Tibial nerve (tissue), 4 donors: ENCODE results near the gene METRNL. TPM values are rescaled to one million over a fixed set of nuclear protein-coding genes. Genes with fewer than 3 reads are reported as not detected.
A peak's percentile ranks its signal among the peaks of the same experiment; 100 is the strongest.

ENCODE experiments used
- DNase-seq, 2 donors: peaks; one replicate each; pipeline ENCODE4 v3.0.0-alpha.2; 2019; ENCODE audit warnings: low spot score in 2 of 2
- H3K27ac ChIP-seq, 4 donors: fragments of 200-600 bp; sonication (generic) in 3 of 4; one replicate each; pipeline ENCODE4 v1.5.1; 2017 to 2019; ENCODE audit warnings: mild to moderate bottlenecking in 1 of 4
- H3K27me3 ChIP-seq, 2 donors: fragments of 200-600 bp; sonication (generic) in 1 of 2; one replicate each; pipeline versions ENCODE4 v1.5.1 to v1.6.0; 2017 to 2019
- H3K36me3 ChIP-seq, 3 donors: fragments of 200-600 bp; sonication (generic); one replicate each; pipeline ENCODE4 v1.5.1; 2018 to 2019
- H3K4me1 ChIP-seq, 4 donors: fragments of 200-600 bp; sonication (generic) in 3 of 4; one replicate each; pipeline ENCODE4 v1.5.1; 2017 to 2019
- H3K4me3 ChIP-seq, 4 donors: fragments of 200-600 bp; sonication (generic) in 3 of 4; one replicate each; pipeline ENCODE4 v1.5.1; 2017 to 2019; ENCODE audit warnings: mild to moderate bottlenecking in 1 of 4, moderate library complexity in 1 of 4
- H3K9me3 ChIP-seq, 4 donors: fragments of 200-600 bp; sonication (generic) in 3 of 4; one replicate each; pipeline ENCODE4 v1.5.1; 2017 to 2019
- CTCF ChIP-seq, 5 experiments: fragments of 200-600 bp in 3 of 5; fragments of 450-650 bp in 2 of 5; sonication (generic) in 3 of 5; IDR thresholded peaks; one replicate each; pipeline ENCODE4 v1.5.1; 2016 to 2019; ENCODE audit warnings: antibody characterized with exemption in 5 of 5, mild to moderate bottlenecking in 3 of 5, moderate library complexity in 2 of 5
- EP300 ChIP-seq, 2 donors: sonication (generic); formaldehyde crosslinking; IDR thresholded peaks; one replicate each; pipeline ENCODE4 v1.6.1; 2017; ENCODE audit warnings: antibody characterized with exemption in 2 of 2, mild to moderate bottlenecking in 1 of 2
- POLR2A ChIP-seq, 2 donors: fragments of 450-650 bp; IDR thresholded peaks; one replicate each; pipeline ENCODE4 v1.6.1; 2017; ENCODE audit warnings: antibody characterized with exemption in 2 of 2, mild to moderate bottlenecking in 2 of 2, moderate library complexity in 2 of 2
- WGBS, 2 donors: methylation state at CpG; one replicate each; pipeline ENCODE4 v1.1.5; 2018; 5-methylcytosine and 5-hydroxymethylcytosine counted together
- total RNA-seq, 4 donors: library from RNA; depleted of rRNA; stranded (reverse); fragments of >200 nt; gene quantifications; one replicate each; pipeline ENCODE4 v1.1.0, GENCODE V29; 2016

Gene METRNL
- total RNA-seq, 4 donors from 2014 or later, result 112 to 162 (median 147) TPM

- H3K9me3 ChIP-seq, result no peaks in the 10 kb centered on the region
- TF ChIP-seq POLR2A (IDR thresholded peaks at IDR 0.05) (no peak), CTCF (IDR thresholded peaks at IDR 0.05) (no peak), EP300 (IDR thresholded peaks at IDR 0.05) (no peak)
- DNase-seq, result no peak
- H3K27ac ChIP-seq, result peak overlapping the region in 3 of 4 donors; percentile 46 to 97 (median 95)
- WGBS, 2 donors, result 75 to 90% methylated on average over 15 to 22 of the region's 22 CpGs
- peaks cover 0 to 55% (median 0%) of the 10 kb centered on the region in 3 donors for H3K36me3 ChIP-seq
- no peaks in the 10 kb centered on the region for H3K27me3 ChIP-seq
- H3K4me3 ChIP-seq, result no peak overlapping the region
- peaks cover 0 to 88% (median 71%) of the 10 kb centered on the region in 4 donors for H3K4me1 ChIP-seq
Observed at GRCh38 chr17:83085103-83085502, 5.7 kb downstream of the METRNL start.

- 78 to 86% methylated on average over 21 to 25 of the region's 25 CpGs for WGBS, 2 donors
Observed at GRCh38 chr17:83085526-83086198, 6.3 kb downstream of the METRNL start.

DNA sequence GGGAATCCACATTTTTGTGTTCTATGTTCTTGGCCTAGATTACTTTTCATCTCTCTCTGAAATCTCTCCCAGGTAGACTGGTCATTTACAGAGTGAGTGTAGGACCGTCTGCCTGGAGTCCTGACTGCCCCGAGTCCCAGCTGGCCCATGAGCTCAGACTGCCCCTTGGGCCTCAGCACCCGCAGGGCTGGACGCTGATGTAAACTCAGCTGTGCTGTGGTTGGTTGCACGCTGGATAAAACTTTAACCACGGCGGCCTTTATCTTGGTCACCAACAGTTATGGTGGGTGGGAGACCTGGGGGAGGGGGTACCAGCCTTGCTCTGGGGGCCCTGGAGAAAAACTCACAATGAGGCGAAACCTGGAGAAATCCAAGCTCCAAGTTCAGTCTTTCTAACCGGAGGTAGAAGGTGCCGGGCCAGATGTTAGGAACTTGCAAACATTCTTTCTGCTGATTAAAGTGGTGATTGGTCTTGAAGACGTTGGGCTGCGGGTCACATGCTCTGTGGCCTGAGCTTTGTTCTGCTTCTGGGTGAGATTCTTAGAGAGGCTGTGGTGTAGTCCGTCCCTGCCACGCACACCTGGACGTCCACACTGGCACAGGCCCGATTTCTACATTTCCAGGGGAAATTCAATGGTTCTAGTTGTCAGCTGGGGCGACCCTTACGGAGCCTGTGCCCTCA, 6.9 kb downstream of the METRNL start:
- no peak for TF ChIP-seq CTCF (IDR thresholded peaks at IDR 0.05)
- no peak for TF ChIP-seq POLR2A (IDR thresholded peaks at IDR 0.05)
- Histone ChIP-seq H3K4me1 (peaks cover 0 to 97% (median 78%) of the 10 kb centered on the region in 4 donors), H3K4me3 (no peak overlapping the region), H3K36me3 (peaks cover 0 to 56% (median 0%) of the 10 kb centered on the region in 3 donors), H3K27ac (peak overlapping the region; percentile 40 to 97 (median 70)), H3K9me3 (no peaks in the 10 kb centered on the region), H3K27me3 (no peaks in the 10 kb centered on the region)
- 67 to 68% methylated on average over 18 of the region's 18 CpGs for WGBS, 2 donors
- no peak for DNase-seq

More at GRCh38 chr17:83085526-83086198, 6.3 kb downstream of the METRNL start:
- no peak for DNase-seq
- TF ChIP-seq POLR2A (IDR thresholded peaks at IDR 0.05) (no peak), EP300 (IDR thresholded peaks at IDR 0.05) (no peak), CTCF (IDR thresholded peaks at IDR 0.05) (no peak)
- H3K27ac ChIP-seq, result peak overlapping the region; percentile 40 to 97 (median 70)
- H3K4me3 ChIP-seq, result no peak overlapping the region
- no peaks in the 10 kb centered on the region for H3K9me3 ChIP-seq
- peaks cover 0 to 92% (median 74%) of the 10 kb centered on the region in 4 donors for H3K4me1 ChIP-seq
- H3K27me3 ChIP-seq, result no peaks in the 10 kb centered on the region
- peaks cover 0 to 55% (median 0%) of the 10 kb centered on the region in 3 donors for H3K36me3 ChIP-seq

DNA sequence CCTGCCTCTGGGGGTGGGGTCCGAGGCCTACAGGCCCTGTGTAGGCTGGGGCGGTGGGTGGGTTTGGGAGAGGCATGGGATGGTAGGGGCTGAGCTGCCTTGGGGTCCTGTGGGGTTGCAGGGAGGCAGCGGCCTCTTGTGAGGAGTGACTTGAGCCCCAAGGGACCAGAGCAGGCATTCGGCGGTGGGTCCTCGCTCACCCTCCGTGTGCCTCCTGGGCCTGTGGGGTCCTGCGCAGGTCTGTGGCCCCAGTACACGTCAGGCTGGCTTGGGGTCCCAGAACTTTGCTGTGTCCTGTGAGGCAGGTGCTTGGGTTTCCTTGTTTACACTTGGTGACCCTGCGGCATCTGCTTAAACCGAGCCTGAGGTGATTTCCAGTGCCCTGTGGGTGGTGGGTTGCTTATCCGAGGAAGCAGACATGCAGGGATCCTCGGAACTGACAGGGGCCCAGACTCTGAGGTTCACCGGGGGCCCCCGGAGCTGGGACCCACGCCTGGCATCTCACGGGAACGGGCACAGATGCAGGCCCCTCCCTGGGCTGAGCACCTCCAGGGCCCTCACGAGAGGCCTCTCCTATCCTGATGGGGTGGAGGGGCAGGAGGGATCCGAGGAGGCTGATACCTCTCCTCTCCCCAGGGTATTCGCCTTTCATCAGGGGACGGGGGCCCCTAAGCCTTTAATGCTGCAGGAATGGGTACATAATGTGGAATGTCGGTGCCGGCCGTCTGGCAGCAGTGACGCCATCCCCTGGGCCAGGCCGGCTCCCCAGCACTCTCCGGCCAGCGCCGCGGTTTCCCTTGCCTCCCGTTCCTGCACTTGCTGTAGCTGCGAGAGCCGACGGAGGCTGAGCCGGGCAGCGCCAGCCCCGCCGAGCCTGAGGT, 7.7 kb downstream of the METRNL start:
- 65 to 80% methylated on average over 32 to 38 of the region's 39 CpGs for WGBS, 2 donors
- Histone ChIP-seq H3K27ac (peak overlapping the region; percentile 40 to 97 (median 70)), H3K36me3 (peaks cover 0 to 64% (median 0%) of the 10 kb centered on the region in 3 donors), H3K27me3 (no peaks in the 10 kb centered on the region), H3K4me1 (peaks cover 0 to 97% (median 78%) of the 10 kb centered on the region in 4 donors), H3K9me3 (no peaks in the 10 kb centered on the region), H3K4me3 (no peak overlapping the region)
- DNase-seq, result no peak
- no peak for TF ChIP-seq CTCF (IDR thresholded peaks at IDR 0.05)
